Tibial nerve (tissue), 4 donors: Measurements from ENCODE around the gene PLEKHG4B.

Experiments
- EP300 ChIP-seq, 2 donors: sonication (generic); formaldehyde crosslinking; IDR thresholded peaks; one replicate each; pipeline ENCODE4 v1.6.1; 2017; ENCODE audit warnings: antibody characterized with exemption in 2 of 2, mild to moderate bottlenecking in 1 of 2
- POLR2A ChIP-seq, 2 donors: fragments of 450-650 bp; IDR thresholded peaks; one replicate each; pipeline ENCODE4 v1.6.1; 2017; ENCODE audit warnings: antibody characterized with exemption in 2 of 2, mild to moderate bottlenecking in 2 of 2, moderate library complexity in 2 of 2
- TF ChIP-seq, protein P1 (sequence below), 5 experiments: fragments of 200-600 bp in 3 of 5; fragments of 450-650 bp in 2 of 5; sonication (generic) in 3 of 5; IDR thresholded peaks; one replicate each; pipeline ENCODE4 v1.5.1; 2016 to 2019; ENCODE audit warnings: antibody characterized with exemption in 5 of 5, mild to moderate bottlenecking in 3 of 5, moderate library complexity in 2 of 5

DNA sequence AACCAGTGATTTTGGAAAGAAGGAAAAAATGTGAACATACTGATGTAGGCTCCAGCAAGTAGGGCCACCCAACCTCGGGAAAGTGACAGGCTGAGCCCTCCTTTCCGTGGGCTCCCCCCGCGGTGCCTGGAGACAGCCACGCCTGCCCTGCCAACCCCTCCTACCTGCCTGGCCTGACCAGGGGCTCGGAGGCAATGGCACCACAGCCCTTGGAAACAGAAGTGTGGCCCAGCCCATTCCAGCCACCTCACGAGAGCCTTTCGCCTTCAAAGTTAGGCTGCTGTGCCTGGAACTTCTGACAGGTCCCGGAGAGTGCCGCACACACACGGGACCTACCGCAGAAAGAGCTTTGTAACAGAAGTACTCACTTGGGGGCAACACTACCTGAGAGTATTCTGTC lies 49.8 kb downstream of the PLEKHG4B start:
- TF ChIP-seq EP300 (IDR thresholded peaks at IDR 0.05): no peak
- TF ChIP-seq, protein P1, sequence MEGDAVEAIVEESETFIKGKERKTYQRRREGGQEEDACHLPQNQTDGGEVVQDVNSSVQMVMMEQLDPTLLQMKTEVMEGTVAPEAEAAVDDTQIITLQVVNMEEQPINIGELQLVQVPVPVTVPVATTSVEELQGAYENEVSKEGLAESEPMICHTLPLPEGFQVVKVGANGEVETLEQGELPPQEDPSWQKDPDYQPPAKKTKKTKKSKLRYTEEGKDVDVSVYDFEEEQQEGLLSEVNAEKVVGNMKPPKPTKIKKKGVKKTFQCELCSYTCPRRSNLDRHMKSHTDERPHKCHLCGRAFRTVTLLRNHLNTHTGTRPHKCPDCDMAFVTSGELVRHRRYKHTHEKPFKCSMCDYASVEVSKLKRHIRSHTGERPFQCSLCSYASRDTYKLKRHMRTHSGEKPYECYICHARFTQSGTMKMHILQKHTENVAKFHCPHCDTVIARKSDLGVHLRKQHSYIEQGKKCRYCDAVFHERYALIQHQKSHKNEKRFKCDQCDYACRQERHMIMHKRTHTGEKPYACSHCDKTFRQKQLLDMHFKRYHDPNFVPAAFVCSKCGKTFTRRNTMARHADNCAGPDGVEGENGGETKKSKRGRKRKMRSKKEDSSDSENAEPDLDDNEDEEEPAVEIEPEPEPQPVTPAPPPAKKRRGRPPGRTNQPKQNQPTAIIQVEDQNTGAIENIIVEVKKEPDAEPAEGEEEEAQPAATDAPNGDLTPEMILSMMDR (IDR thresholded peaks at IDR 0.05): no peak
- TF ChIP-seq POLR2A (IDR thresholded peaks at IDR 0.05): no peak
